Measurements from ENCODE around the gene PPP2R5B.

Gene PPP2R5B

DNA sequence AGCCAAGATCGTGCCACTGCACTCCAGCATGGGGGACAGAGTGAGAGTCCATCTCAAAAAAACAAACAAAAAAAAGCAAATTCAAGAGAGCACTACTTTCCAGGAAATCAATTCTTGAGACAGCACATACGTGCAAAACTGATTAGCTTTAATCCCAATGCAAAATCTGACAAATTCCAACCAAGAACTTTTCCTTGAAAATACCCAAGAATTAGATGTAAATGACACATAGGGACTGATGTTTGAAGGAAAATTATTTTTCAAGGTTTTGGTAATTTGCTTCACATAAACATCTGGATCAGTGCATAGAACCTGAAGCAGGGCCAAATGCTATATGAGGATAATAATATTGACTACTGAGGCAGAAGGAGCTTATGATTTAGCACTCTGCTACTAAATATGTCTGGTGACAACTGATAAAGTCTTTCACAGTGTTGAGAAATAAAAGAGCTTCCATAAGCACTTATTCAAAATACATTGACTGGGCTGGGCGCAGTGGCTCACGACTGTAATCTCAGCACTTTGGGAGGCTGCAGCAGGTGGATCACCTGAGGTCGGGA lies 38.7 kb downstream of the PPP2R5B start:
- DNase-seq (ENCODE audit: extremely low read depth, insufficient read length): no peak
- TF ChIP-seq, protein P1, sequence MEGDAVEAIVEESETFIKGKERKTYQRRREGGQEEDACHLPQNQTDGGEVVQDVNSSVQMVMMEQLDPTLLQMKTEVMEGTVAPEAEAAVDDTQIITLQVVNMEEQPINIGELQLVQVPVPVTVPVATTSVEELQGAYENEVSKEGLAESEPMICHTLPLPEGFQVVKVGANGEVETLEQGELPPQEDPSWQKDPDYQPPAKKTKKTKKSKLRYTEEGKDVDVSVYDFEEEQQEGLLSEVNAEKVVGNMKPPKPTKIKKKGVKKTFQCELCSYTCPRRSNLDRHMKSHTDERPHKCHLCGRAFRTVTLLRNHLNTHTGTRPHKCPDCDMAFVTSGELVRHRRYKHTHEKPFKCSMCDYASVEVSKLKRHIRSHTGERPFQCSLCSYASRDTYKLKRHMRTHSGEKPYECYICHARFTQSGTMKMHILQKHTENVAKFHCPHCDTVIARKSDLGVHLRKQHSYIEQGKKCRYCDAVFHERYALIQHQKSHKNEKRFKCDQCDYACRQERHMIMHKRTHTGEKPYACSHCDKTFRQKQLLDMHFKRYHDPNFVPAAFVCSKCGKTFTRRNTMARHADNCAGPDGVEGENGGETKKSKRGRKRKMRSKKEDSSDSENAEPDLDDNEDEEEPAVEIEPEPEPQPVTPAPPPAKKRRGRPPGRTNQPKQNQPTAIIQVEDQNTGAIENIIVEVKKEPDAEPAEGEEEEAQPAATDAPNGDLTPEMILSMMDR (IDR thresholded peaks at IDR 0.05; ENCODE audit: insufficient read depth, low read length, poor library complexity, severe bottlenecking): no peak
- H3K36me3 ChIP-seq (ENCODE audit: control insufficient read depth, insufficient read depth, low read length): no peaks in the 10 kb centered on the region
- no peak overlapping the region for H3K4me3 ChIP-seq (replicated peaks; ENCODE audit: low read depth, low read length)
- H3K27me3 ChIP-seq (replicated peaks; ENCODE audit: control insufficient read depth, insufficient read depth, low read length): no peaks in the 10 kb centered on the region

DNA sequence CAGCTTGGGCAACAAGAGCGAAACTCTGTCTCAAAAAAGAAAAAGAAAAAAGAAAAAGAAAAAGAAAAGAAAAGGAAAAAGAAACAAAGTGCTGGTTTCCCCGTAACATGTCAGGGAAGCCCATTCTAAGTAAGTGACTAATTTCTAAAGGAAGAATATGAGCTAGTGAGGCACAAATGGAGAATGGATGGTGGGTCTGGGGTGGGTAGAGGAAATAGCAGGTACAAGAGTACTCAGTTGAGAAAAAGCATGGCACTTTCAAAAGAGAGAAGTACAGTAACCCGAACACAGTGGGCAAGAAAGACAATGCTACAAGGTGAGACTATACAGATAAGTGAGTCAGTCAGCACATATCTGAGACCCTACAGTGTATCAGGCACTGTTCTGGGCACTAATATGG lies 42.9 kb downstream of the PPP2R5B start:
- DNase-seq (ENCODE audit: extremely low read depth, insufficient read length): no peak
- H3K27me3 ChIP-seq (replicated peaks; ENCODE audit: control insufficient read depth, insufficient read depth, low read length): no peaks in the 10 kb centered on the region
- TF ChIP-seq, protein P1 (IDR thresholded peaks at IDR 0.05; ENCODE audit: insufficient read depth, low read length, poor library complexity, severe bottlenecking): no peak

DNA sequence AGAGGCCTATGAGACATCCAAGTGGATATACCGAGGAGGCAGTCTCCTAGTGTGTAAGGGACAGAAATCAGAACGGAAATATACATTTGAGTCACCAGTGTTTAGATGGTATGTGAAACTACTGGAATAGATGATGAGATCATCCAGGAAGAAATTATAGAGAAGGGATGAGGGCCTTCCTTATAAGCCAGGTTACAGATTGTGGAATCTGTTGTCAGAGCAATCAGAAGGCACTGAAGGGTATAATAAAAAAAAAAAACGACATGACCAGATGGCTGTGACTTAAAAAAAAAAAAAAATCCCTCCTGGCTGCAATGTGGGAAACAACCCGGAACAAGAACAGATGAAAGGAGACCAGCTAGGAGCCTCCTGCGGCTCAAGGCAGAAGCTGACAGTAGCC lies 44.7 kb downstream of the PPP2R5B start:
- H3K4me3 ChIP-seq (replicated peaks; ENCODE audit: low read depth, low read length): no peak overlapping the region
- no peaks in the 10 kb centered on the region for H3K27me3 ChIP-seq (replicated peaks; ENCODE audit: control insufficient read depth, insufficient read depth, low read length)
- no peaks in the 10 kb centered on the region for H3K36me3 ChIP-seq (ENCODE audit: control insufficient read depth, insufficient read depth, low read length)
- TF ChIP-seq, protein P1 (IDR thresholded peaks at IDR 0.05; ENCODE audit: insufficient read depth, low read length, poor library complexity, severe bottlenecking): no peak
- DNase-seq (ENCODE audit: extremely low read depth, insufficient read length): no peak

More for the DNA sequence above, 42.9 kb downstream of the PPP2R5B start:
- no peak overlapping the region for H3K4me3 ChIP-seq (replicated peaks; ENCODE audit: low read depth, low read length)
- H3K36me3 ChIP-seq (ENCODE audit: control insufficient read depth, insufficient read depth, low read length): no peaks in the 10 kb centered on the region

DNA sequence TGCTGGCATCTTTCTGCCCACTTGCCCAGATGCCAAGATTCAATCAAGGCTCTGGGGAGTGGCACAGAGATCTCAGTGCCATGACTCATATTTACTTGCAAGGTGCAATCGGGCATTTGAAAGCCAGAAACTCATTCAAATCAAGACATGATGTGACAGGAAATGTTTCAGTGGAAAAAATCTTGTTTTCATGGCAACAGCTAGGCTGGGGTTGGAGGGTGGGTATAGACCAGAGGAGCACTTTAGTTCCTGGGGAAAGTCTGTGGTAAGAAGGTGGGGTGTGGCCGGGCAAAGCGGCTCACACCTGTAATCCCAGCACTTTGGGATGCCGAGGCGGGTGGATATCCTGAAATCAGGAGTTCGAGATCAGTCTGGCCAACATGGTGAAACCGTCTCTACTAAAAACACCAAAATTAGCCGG lies 46.3 kb downstream of the PPP2R5B start:
- TF ChIP-seq, protein P1 (IDR thresholded peaks at IDR 0.05; ENCODE audit: insufficient read depth, low read length, poor library complexity, severe bottlenecking): no peak
- H3K36me3 ChIP-seq (ENCODE audit: control insufficient read depth, insufficient read depth, low read length): no peaks in the 10 kb centered on the region
- DNase-seq (ENCODE audit: extremely low read depth, insufficient read length): no peak
- H3K4me3 ChIP-seq (replicated peaks; ENCODE audit: low read depth, low read length): no peak overlapping the region
- no peaks in the 10 kb centered on the region for H3K27me3 ChIP-seq (replicated peaks; ENCODE audit: control insufficient read depth, insufficient read depth, low read length)

DNA sequence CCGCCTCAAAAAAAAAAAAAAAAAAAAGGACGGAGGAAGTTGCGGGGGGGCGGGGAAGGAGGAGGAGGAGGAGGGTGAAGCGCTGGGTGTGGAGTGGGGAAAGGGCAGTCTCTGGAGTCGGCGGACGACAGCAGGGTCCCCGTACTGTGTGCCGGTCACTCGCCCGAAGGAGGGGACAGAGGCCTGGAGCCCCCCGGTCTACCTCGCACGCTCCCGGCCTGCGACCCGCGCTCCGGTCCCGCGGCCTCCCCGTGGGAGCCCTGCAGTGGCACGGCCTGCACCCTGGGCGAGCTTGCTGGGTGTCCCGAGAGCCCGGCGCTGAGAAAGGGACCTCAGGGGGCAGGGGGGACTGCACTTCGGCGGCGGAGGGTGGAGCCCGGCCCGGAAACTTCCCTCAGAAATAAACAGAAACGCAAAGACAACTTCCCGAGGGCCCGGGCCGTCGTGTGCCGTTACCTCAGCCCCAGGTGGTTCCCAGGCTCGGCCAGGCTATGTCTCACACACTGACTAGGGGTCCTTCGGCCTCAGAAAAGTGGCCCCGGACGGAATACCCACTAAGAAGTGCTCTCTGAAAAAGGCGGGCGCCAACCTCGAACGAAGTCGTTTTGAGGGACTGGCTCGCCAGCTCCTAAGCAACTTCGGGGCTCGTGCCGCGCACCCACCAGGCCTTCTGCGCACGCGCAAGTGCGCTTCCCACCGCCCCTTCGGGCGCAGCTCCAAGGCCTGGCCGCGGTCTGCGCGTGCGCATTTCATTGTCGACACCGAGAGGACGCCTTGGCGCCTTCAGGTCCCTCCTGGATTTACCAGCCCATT lies 47.1 kb downstream of the PPP2R5B start, which contains the start of gene MAJIN:
Gene MAJIN, minus strand, starts transcription at position 688 of the 813 bp plus-strand sequence. CDS start 12,703 bp downstream, outside the sequence.
- DNase-seq (ENCODE audit: extremely low read depth, insufficient read length): peak; percentile 79
- Histone ChIP-seq H3K27me3 (replicated peaks; ENCODE audit: control insufficient read depth, insufficient read depth, low read length) (no peaks in the 10 kb centered on the region), H3K4me3 (replicated peaks; ENCODE audit: low read depth, low read length) (no peak within 1 kb of the TSS), H3K36me3 (ENCODE audit: control insufficient read depth, insufficient read depth, low read length) (no peaks in the 10 kb centered on the region)
- TF ChIP-seq, protein P1 (IDR thresholded peaks at IDR 0.05; ENCODE audit: insufficient read depth, low read length, poor library complexity, severe bottlenecking): no peak
